ENCODE data around the gene RDH5.

RDH5 gene

GRCh38 chr12:55695349-55695748 is 24.8 kb upstream of the RDH5 start:
- in situ Hi-C loops (cut with MboI; ENCODE audit: low sequenced_read_pairs), result no loop called here

- in situ Hi-C loops (cut with MboI; ENCODE audit: low sequenced_read_pairs), result no loop called here
Measured at GRCh38 chr12:55696141-55696540, 24.1 kb upstream of the RDH5 start.

GRCh38 chr12:55696796-55697462 is 23.3 kb upstream of the RDH5 start:
- in situ Hi-C loops (cut with MboI; ENCODE audit: low sequenced_read_pairs), result no loop called here

GRCh38 chr12:55697686-55698085 is 22.5 kb upstream of the RDH5 start:
- in situ Hi-C loops (cut with MboI; ENCODE audit: low sequenced_read_pairs), result no loop called here

DNA sequence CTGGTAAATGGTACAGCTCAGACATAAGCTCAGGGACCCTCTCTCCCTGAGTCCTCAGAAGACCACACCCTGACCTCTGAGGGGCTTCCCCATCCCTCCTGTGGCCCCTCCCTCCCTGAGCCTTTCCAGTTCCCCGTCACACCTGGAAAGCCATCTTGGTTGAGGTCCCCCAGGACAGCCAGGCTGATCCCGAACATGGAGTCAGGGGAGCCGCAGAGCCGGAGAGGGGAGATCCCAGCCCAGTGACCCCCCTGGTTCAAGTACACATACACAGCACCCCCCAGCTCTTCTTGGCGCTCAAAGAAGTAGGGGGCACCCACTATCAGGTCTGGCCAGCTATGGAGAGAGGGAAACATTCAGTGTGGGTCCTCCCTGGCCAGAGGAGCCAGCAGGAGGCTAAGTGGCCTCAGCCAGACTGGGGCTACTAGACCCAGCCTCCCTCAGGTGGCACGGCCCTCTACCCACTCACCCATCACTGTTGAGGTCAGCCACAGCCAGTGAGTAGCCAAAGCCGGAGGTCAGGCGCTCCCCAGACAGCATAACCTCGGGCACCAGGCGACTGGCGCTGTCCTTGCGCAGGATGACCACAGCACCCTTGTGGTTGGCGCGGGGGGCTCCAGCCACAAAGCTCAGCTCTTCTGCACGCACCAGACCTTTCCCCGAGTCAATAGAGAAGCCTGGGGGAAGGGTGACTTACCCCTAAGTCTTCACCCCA is 21.8 kb upstream of the RDH5 start:
- in situ Hi-C loops (cut with MboI; ENCODE audit: low sequenced_read_pairs), result no loop called here

GRCh38 chr12:55698965-55699364 is 21.2 kb upstream of the RDH5 start:
- in situ Hi-C loops (cut with MboI; ENCODE audit: low sequenced_read_pairs), result no loop called here

DNA sequence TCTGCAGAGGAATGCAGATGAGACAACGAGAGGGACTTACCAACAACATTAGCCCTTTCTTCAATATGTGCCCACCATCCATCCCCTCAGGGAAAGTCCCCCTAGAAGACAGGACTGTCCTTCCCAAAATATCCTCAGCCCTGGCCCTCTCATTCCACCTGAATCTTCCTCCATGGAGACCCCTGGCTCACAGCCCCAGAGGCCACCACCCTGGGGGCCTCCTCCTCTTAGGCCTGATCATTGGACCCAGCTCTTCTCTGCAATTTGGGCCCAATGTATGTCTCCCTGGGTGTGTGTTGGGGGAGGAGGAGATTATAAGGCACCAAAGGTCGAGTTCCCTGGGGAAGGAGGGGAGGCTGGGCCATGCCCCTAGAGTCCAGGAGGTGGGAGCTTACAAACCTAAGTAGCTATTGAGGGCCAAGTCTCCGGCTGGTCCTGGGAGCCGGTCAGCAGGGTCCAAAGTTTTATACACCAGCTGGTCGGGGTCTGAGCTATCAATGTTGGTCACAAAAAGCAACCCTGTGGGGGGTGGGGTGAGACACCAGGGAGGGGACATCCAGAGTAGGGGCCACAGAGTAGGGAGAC is 20.6 kb upstream of the RDH5 start:
- in situ Hi-C loops (cut with MboI; ENCODE audit: low sequenced_read_pairs), result no loop called here

DNA sequence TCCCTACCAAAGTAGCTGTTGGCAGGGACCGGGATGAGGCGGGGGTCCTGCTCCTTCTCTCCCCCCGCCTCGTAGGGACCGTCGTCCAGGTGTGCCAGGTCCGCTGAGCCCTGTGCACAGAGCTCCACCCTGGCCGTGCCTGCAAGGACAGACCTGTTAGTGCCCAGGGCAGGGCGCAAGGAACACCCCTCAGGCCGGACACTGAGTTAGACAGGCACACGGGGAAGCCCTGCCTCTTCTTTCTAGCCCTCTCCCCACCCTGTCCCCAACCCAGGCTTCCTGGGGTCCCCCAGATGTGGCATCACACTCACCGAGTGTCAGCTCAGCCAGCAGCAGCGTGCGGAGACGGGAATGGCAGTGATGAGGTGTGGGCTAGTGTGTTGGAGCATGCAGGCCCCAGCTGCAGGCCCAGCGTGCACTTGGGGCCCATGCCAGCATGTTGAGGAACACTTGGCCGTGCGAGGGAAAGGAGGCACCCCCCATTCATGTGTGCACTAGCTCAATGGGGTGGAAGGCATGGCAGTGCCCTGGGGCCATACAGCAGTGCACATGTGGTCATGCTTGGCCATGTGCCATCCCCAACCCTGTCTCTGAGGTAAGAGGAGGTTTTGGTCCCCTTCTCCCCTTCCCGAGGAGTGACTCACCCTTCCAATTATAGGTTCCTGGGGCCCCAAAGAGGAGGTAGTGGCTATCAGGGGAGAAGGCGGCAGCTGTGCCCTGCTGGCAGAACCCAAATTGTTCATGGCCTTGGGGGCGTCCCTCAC is 19.8 kb upstream of the RDH5 start:
- in situ Hi-C loops (cut with MboI; ENCODE audit: low sequenced_read_pairs), result no loop called here

DNA sequence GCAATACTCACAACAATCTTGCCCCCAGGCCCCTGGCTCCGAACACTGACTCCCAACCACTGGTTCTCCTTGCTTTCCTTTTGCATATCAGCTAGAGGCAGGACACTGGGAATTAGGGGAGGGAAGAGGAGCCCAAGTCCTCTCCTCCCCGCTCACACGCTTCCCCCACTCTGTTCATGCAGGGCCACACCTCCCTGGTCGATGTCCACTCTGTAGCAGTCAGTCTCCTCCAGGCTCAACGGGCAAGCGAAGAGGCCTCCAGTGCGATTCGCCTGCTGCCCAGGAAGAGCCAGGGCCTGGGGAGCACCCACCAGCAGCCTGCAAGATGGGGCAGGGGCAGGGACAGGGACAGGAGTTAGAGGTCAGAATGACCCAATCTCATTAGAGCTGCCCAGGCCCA is 17.3 kb upstream of the RDH5 start:
- in situ Hi-C loops (cut with MboI; ENCODE audit: low sequenced_read_pairs), result no loop called here

DNA sequence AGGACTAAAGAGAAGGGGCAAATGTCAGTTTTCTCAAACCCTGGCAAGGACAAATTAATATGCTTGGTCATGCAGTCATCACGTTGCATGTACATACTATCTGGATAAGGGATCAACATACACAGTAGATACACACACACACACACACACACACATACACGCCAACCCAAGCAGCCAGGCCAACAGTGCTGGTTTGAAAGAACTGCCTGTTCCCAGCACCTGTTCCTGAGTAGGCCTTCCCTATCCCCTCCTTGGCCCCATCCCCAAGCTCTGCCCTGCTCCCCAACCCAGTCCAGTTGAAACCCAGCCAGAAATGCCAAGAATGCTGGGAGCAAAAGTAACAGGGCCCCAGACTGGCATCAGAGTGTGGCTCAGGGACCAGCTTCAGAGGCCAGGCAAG is 16.9 kb upstream of the RDH5 start:
- in situ Hi-C loops (cut with MboI; ENCODE audit: low sequenced_read_pairs), result no loop called here

DNA sequence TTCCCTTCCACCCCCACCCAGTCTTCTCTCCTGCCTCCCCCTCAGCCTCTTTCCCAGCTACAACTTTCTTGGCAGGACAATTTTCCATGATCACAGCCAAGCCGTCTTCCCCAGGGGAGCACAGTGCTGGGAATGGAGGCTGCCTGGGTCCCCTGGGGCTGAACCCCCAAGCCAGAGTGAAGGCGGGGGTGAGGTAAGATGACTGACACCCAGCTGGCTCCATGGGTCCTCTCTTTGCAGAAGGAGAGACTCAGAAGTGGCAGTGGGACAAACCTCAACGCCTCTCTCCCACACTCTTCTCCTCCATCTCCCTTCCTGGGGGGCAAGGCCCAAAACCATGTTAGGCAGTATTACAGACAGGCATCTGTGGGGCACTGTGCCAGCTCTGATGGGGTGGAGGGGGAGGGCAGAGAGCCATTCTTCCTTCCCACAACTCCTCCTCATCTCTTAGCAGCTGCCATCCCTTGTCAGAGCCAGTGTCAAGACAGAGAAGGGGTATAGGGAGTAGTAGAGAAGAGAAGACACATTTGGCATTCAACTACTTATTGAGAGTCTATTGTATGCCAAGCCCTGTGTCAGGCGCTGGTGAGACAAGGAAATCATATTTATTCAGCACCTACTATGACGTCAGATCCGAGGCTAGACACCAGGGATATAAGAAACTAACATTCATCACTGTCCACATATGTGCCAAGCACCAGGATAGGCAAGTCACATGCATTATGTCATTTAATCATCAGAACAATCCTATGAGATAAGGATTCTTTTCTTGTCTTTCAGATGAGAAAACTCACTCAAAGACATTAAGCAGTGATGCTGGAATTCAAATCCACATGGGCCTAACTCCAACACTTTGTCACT is 16.1 kb upstream of the RDH5 start:
- in situ Hi-C loops (cut with MboI; ENCODE audit: low sequenced_read_pairs), result no loop called here

DNA sequence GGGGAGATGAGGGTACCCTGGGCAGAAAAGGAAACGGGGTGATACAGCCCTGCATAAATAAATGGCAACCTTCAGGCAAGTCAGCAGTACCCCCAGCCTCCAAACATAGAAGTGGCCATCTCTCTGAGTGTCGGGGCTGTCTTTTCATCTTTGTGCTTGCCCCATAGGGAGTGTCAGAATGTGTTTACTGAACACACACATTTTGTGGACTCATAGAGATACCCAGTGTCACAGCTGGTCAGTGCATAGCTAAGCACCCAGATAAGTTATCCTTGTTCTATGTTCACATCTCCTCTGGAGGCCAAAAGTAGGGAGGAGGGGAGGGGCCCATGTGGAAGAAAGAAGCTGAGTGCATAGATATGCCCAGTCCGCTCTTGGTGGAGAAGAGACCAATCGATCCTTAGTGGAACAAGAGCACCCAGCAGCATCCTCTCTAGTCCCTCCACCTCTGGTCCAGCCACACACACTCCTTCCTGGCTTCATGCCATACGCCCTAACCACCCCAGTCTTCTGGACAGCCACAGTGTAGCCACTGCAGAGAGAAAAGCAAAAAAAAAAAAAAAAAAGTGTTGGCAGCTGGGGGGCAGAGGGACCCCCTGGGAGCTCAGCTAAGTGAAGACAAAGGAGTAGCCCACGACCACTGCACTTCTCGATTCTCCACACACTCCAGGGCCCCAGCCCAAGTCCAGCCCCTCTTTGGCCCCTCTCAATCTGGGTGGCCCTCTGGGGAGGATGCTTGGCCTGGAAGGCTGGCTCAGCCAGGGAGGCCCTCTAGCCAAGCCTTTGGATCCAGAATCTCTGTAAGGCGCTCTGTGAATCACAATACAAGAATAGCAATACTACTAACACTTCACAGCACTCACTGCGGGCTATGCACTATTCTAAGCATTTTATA is 15.1 kb upstream of the RDH5 start:
- in situ Hi-C loops (cut with MboI; ENCODE audit: low sequenced_read_pairs), result no loop called here

DNA sequence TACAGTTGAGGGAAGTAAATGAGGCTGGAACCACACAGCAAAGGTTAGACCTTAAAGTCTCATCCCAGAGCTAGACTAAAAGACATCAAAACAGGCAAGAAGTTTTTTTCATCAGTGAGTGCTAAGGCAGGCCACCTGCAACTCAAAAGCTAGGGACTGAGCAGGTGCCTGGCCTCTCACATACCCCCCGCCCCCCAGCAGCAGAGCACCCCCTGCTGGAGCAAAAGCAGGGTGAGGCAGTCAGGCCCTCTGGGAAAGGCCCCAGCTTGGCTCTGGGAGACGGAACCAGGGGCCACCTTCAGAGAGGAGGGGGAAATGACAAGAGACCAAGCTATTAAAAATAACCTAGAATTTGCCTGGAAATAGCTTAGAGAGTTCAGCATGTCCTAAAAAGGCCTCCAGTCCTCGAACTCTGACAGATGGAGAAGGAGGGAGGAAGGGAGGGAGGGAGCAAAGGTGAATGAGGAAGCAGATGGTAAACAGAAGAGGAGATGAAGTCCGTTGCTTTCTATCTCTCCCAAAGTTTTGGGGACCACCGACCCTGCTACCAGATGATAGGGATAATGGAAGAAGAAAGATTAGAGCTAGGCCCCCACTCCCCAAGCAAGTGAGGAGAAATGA is 14.3 kb upstream of the RDH5 start:
- in situ Hi-C loops (cut with MboI; ENCODE audit: low sequenced_read_pairs), result no loop called here

- in situ Hi-C loops (cut with MboI; ENCODE audit: low sequenced_read_pairs), result no loop called here
Measured at GRCh38 chr12:55706568-55707218, 13.5 kb upstream of the RDH5 start.

DNA sequence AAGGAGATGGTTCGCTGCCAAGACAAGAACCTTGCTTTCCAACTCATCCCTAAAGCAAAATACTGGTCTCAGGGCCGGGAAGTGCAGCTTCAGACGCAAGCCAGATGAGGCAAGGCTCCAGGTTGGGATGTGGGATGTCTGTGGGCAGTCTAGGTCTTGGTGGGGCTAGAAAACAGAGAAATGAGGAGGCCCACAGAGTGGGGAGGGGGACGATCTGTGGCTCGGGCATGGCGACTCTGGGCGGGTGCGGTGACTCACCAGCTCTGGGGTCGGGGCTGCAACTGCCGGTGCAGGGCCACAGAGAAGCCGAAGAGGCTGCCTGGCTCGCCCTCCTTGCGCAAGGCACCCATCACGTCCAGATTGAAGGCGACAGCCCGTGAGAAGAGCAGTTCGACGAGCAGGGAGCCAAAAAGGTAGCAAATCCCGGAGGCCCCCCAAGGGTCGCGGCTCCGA is 12.9 kb upstream of the RDH5 start:
- in situ Hi-C loops (cut with MboI; ENCODE audit: low sequenced_read_pairs), result no loop called here

DNA sequence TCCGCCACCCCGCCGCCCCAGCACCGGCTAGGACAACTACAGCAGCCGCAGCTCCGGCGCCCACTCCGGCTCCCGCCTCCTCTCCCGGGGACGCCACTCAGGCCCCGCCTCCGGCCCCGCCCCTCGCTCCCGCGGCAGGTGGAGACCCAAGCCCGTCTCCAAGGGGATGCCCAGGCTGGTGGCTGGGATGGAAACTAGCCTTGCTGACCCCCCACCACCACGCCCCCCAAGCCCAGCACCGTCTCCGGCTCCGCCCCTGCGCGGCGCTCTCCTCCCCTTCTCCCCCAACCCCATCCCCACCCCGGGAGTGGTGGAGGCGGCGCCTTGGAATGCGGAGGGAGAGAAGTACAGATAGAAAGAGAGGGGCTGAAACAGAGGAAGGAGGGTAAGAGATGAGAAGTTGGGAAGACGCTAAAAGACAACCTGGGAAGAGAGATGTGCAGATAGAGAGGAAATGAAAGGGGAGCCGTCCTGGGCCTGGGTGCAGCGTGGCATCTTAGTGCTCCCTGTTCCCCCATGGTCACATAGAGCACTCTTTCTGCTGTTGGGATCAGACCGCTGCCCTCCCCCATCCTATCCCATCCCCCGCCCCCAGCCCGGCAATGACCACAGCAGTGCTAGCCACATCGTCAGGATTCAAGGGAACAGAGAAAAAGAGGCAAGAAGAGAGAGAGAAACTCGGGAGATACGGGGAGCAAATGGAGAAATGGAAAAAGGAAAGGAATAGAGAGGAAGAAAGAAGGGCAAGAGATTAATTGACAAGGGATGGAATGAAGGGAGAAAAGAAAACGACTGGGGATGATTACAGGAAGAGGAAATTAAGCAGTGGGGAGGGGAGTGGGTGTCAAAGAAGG is 12.1 kb upstream of the RDH5 start, which contains the start of gene ITGA7:
Gene ITGA7, minus strand, starts transcription at position 64 of the 854 bp plus-strand sequence. CDS start 222 bp downstream, outside the sequence.
- in situ Hi-C loops (cut with MboI; ENCODE audit: low sequenced_read_pairs), result no loop called here

DNA sequence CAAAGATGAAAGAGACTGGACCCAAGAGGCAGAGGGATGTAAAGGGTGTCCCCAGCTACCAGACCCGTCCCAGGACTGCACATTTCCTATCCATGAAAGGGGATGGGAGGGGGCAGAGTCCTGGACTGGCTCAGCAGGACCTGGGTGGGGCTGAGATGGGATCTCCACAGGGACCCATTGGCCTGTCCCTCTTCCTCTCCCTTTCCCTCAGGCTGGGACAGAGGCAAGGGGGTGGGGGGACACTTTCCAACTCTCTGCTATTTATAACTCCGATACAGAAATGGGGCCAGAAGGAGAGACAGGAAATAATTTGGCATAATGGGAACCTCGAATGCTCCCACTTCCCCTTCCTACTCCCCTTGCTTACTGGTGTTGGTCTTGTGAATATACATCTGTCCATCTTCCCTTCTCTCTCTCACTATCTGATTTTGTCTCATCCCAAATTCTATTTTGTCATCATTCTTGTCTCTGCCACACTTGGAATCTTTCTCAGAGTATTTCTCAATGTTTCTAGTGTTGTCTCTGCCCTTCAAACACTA is 11.4 kb upstream of the RDH5 start:
- in situ Hi-C loops (cut with MboI; ENCODE audit: low sequenced_read_pairs), result no loop called here

All from hTERT RPE-1 (cell line).